H1 (cell line): ENCODE data around the gene TMEM174. TPM values are rescaled to one million over a fixed set of nuclear protein-coding genes. Genes with fewer than 3 reads are reported as not detected.

Source experiments
- SAP30 ChIP-seq: fragments of 300-600 bp; sonication (generic); IDR thresholded peaks from 2 replicates; pipeline ENCODE4 v1.7.1; 2012; ENCODE audit warnings: low read length, moderate library complexity, mild to moderate bottlenecking, inconsistent platforms; ENCODE audit not compliant: insufficient read depth, insufficient replicate concordance
- polyA plus RNA-seq, 7 experiments: library from polyadenylated mRNA; depleted of rRNA in 3 of 7; stranded (reverse) in 5 of 7; unstranded in 2 of 7; fragments of >200 nt in 5 of 7; fragments of 200-250 nt in 2 of 7; gene quantifications; 1 replicate in 5 of 7; 2 replicates in 1 of 7; 4 replicates in 1 of 7; pipeline versions ENCODE4 v1.2.1 to v1.2.3, GENCODE V29; 2011 to 2013; ENCODE audit warnings: missing spikeins in 2 of 7, mixed read lengths in 2 of 7
- total RNA-seq: library from RNA; stranded (reverse); fragmentation: NEBNext Ultra II Directional; extraction: Animal tissue kit (Norgen Biotek cat#: 25700); gene quantifications from 2 replicates; pipeline ENCODE4 v1.2.1, GENCODE V29; 2021

Gene TMEM174
- total and polyA plus RNA-seq, 2 of the 8 experiments (the other 6 are each of a cell fraction or from before 2014, with no cell fraction given) = not detected

GRCh38 chr5:73152411-73153388, 20.3 kb upstream of the TMEM174 start (continued):
- no peak for TF ChIP-seq SAP30
